NCI-H2107 (cell line): ENCODE data around the gene SLC44A1.
A peak's percentile ranks its signal among the peaks of the same experiment; 100 is the strongest.

Source experiments
- DNase-seq: peaks from one replicate; lab custom pipeline; 2025; lab: John Stamatoyannopoulos, UW

SLC44A1 gene

DNA sequence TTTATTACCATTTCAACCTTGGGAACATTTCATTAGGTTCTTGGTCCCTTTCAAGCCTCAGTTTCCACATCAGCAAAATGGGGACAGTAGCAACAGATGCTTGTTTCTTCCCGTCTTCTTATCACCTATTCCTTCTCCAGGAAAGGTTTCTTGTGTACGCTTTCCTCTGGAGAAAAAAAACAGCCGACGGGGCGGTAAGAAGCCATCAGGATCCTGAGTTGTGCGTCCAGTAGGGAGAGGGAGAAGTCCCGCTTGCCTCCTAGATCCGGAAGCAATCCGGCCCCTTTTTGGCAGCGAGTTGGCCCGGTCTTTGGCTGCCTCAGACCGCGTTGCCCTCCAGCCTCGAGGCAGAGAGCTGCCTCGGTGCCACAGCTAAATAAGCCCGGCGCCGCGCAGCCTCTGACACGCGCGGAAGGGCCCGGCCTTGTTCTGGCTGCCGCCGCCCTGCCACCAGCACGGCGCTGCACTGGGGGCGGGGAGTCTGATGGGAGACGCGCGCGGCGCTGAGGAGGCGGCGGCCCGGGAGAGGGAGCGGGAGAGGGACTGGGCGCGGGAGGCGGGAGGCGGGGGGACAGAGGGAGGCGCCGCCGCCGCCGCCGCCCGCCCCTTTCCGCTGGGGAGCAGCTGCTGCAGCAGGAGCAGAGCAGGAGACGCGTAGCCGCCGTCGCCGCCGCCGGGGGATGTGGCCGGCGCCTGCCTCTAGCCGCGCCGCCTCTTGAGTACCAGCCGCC is at the start of gene SLC44A1:
TSS of gene SLC44A1 (plus strand) at position 649 of the 731 bp plus-strand sequence. CDS start 218 bp downstream, outside the sequence.
- DNase-seq: peak; percentile 89

DNA sequence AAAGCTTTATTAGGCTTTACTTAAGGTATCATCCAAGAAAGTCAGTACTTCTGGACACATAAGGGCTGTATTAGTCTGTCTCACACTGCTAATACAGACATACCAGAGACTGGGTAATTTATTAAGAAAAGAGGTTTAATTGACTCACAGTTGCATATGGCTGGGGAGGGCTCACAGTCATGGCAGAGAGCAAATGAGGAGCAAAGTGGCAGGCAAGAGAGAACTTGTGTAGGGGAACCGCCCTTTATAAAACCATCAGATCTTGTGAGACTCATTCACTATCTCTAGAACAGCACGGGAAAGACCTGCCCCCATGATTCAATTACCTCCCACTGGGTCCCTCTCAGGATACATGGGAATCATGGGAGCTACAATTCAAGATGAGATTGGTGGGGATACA is 49.2 kb upstream of the SLC44A1 start:
- no peak for DNase-seq

DNA sequence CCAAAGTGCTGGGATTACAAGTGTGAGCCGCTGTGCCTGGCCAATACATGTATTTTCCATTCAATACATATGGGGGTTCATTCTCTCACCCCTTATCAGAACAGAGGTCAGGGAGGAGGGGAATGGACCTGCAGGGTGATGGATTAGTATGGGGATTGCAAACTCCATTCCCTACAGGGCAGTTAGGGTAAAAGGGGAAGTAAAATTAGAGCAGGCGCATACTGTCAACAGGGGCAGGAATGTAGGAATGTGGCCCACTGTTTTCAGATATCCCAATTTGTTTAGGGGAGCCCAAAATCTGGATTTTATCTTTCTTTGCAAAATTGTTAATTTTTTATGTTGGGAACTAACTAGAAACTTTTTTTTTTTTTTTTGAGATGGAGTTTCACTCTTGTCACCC is 46.4 kb upstream of the SLC44A1 start:
- no peak for DNase-seq

DNA sequence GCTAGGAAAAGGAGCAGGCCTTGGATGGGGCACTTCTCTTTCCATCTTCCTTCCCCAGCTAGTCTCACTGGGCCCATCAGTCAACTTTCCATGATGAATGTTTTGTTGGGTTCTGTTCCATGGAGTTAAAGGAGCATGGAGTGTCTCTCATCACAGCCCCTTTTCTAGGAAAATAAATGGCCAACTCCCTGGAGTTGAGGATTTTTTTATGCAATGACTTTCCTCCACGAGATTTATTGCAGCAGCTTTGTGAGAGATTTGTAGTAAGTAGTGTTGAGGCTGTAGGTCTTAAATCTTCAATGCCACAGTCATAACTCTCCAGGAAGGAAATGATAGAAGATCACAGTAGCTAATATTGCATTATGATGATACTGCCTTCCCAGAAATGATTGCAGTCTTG is 45.6 kb upstream of the SLC44A1 start:
- no peak for DNase-seq

DNA sequence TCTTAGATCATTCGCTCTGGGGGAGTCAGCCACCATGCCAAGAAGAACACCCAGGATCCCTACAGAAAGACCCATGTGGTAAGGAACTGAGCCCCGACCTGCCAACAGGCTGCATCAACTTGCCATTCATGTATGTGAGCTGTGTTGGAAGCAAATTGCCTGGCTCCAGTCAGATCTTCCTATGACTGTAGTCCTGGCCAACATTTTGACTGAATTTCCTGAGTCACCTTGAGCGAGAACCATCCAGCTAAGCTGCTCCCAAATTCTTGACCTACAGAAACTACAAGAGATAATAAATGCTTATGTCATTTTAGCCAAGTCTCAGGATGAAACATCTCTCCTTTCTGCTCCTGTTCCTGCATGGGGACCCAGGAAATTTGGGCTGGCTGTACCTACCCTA is 40.0 kb upstream of the SLC44A1 start:
- no peak for DNase-seq

DNA sequence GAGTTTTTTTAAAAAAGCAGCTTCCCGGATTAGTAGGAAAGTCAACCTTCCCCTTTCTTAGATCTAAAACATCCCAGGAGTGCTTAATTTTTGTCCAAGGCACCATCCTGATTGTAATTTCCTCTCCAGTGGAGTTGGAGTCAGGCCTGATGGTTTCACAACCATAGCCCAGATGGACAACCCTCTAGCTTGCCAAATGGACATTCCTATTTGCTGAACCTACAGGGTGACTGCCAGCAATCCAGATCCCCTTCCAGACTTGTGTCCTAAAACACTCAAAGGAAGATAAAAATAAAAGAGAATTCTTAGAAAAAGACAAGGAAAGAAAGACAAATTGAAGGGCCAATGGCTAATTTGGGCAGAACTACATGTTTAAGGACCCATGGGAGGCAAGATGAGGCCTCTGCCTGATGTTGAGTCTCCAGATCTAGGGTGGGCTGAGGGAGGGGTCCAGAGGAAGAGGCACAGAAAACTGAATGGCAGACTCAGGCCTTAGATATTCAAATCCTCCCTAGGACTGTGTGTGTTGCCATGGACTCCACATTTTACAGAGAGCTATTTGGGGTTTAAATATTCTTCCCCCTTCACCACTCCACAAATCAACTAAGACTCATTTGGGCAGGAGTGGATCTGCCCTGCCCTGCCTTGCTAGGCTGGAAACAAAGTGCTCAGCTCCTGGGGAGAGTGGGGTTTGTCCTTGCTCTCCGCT is 38.5 kb upstream of the SLC44A1 start:
- no peak for DNase-seq

DNA sequence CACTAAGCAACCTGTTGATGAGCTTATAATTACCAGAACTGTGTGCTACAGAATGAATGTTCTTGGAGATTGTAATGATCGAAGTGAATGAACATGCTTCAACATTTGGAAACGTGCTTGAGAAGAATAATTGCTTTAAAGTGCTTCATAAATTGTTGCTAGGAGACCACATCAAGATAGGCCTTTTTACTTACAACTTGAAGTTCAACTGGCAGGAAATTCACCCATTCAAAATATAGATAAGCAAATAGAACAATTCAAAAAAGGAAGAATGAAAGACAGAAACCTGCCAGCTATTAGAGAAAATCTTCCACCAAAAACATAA is 38.0 kb upstream of the SLC44A1 start:
- no peak for DNase-seq

DNA sequence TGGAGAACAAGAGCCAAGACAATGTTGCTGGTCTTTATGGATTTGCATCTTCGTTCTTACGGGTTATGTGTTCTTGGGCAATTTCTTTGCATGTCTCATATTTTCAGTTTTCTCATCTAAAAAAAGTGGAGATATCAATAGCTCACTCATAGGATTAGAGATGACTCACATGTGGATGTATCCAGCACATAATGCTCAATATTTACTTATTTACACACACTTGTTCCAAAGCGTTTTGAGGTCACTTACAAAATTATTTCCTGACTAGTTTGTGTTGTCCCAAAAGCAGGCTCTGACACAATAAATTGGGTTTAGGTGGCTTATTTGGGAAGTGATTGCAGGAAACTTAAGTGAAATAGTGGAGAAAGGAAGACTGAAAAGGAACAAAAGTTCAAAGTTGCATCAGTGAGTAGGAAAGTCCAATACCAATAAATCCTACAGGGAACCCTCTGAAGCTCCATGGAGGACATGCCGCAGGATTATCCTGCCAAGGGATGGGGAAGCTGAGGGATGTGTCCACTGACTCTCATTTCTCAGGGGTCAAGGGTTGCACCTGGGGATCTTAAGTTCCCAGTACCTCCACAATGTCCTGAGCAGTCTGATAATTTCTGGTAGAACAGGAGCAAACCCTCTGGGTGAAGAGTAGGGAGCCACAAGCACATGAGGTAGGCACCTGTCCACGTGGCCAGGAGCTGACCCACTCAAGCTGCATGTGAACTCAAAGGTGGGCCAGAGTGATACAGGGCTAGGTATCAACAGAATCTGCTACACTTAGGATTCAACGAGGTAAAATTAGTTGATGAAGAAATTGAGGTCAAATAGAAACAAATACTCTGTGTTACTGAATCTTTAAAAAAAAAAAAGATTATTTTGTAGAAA is 37.4 kb upstream of the SLC44A1 start:
- DNase-seq: no peak

DNA sequence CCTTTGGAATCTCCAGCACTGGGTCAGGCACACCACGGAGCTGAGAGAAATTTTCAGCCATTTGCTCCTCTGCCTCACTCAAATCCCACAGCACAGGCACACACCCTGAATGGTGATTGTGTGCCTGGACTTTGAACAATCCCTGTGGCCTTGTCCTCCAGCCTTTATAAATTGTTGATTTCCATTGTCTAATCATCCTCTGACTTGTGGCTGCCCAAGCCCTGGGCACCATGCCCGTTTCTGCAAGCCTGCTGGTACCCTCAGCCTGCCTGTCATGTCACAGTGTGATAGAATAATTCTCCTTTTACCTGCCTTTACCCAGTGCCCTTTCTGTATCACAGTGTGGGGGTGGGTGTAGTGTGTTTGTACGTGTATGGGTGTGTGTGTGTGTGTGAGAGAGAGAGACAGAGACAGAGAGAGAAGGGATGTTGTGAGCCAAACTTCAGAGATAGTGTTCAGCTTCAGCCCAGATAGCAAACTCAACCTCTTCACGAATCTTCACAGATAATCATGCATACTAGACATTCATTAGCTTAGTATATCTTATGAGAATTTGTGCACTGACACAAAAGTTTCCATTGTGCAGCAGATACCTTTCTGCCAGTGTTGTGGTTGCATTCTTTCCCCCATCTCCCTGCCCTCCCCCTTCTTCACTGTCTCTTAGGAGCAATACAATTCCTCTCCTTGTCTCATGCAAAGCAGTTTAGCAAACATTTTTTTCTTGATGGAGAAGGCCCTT is 27.8 kb upstream of the SLC44A1 start:
- DNase-seq: no peak

DNA sequence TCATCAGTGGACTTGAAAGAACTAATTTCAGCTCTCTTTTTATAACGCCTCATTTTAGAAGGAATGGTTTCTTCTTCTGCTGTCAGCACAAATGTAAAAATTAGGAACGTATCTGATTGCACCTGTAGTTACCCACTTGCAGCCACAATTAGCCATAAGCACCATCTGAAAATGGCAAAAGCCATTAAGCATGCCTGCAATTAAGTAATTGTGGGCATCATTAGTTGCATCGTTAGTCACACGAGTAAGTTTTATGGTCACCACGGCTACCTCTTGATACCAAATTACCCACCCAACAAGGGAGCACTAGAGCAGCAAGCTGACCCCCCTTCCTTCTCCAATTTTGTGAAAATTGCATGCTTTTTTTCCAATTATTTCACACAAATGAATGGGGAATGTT is 25.8 kb upstream of the SLC44A1 start:
- no peak for DNase-seq

DNA sequence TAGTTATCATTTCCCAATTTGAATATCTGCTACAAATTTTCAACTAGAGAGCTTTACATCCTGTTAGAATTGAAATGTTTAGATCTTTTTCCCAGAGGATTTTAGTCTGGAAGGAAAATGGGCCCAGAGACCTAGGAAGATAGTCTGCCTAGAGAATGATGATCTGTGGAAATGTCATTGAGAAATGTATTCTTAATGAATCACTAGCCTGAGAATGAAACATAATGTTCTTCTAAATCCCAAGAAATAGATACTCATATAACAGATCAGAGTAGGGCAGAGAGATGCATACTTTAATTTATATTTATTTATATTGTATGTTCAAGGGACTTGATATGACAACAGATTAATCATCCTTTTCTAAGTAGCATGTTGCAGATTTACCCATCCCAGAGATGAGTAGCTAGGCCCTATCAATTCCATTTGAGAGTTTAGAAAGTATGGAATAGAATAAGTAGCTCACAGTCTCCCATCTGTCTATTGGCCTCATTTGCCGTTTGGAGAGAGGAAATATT is 25.1 kb upstream of the SLC44A1 start:
- no peak for DNase-seq

DNA sequence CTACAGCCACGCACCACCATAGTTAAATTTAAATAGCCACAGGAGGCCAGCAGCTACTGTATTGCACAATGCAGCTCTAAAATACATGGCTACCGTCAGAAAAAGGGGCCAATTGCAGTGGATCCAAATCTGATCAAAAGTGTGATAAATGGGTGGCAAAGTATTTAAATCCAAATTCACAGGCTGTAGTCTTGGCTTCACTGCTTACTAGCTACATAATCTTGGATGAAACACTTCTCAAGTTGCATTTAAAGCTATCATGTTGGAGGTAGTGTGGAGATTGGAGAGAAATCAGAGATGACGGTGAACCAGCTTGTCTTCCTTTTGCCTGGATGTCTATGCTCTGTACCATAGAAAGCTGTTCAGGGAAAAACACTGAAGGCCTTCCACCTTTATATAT is 24.0 kb upstream of the SLC44A1 start:
- no peak for DNase-seq

DNA sequence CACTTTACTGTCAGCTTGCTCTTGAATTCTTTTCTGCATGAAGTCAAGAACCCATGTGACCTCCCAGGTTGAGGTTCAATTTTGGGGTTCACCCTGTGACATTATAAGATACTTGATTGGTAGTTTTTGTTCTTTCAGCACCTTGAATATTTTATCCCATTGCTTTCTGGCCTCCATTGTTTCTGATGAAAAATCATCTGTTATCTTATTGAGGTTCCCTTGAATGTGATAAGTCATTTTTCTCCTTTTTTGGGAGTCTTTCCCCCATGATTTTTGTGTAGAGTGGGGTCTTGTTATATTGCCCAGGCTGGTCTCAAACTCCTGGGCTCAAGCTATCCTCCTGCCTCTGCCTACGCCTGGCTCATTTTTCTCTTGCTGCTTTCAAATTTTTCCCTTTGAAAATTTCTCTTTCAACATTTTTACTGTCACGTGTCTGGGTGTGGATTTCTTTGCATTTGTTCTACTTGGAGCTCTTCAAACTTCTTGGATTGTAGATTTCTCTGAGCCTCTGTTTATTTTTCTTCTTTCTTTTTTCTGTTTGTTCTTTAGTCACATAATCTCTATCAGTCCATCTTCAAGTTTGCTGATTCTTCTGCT is 20.8 kb upstream of the SLC44A1 start:
- no peak for DNase-seq

DNA sequence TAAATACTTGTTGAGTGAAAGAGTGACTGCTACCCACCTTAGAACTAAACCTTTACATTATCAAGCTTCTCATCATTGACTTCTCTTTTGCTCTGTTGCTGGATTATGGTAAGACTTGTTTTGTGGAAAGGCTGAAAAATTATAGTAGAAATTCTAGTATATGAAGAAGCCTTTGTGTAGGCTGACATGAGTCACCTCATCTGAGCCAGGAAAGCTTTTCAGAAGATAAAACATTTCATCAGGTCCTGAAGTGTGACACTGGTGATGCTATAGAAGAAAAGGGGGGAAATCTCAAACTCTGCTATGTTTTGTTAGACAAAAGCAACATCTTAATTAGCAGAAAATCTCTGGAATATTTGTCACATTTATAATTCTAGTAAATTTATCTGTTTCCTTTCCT is 18.4 kb upstream of the SLC44A1 start:
- DNase-seq: no peak

DNA sequence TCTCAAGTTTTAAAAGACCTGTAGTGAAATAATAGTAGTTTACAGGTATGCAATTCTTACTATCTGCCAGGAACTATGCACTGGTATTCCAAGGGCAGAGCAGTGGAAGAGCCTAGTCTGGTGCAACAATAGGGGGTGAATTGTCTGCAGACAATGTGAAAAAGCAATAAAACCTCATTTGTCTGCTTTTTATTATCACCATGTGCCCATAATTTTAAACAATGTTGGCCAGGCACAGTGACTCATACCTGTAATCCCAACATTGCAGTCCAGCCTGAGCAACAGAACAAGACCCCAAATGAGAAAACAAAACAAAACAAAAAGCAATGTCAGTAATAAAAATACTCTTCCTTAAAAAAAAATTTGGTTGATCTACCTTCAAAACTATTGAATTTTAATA is 12.2 kb upstream of the SLC44A1 start:
- no peak for DNase-seq

DNA sequence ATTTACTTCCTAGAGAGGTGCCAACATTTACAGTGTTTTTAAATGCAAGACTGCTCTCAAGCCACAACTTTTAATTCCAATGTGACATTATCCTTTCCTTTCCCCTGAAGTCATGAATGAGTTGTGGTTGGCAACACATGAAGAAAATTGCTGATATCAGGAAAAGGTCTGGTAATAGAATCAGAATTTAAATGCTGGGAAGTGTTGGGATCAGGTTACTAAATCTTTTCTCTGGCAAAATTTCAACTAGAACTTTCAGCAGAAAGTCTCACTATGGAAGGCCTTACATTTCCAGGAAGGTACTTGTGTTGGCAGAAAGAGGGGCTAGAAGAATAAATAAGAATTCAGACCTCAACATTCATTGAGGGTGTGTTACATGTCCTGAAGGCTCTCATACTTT is 10.6 kb upstream of the SLC44A1 start:
- no peak for DNase-seq

DNA sequence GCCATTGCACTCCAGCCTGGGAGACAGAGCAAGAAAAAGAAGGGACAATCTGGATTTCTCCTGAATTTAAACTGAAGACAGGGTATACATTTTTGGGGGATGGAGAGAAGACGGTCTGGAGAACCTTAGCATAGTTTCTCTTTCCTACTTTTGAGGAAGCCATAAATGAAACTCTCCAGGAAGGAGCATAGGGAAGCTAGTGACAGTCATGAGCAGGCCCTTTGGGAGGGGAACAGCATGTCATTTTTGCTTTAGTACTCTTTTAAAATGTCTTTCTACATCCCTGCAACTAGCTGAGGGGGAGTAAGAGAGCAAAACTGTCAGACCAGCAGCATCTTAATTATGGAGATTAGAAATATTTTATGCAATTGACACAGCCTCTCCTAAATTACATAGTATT is 8.2 kb upstream of the SLC44A1 start:
- no peak for DNase-seq

DNA sequence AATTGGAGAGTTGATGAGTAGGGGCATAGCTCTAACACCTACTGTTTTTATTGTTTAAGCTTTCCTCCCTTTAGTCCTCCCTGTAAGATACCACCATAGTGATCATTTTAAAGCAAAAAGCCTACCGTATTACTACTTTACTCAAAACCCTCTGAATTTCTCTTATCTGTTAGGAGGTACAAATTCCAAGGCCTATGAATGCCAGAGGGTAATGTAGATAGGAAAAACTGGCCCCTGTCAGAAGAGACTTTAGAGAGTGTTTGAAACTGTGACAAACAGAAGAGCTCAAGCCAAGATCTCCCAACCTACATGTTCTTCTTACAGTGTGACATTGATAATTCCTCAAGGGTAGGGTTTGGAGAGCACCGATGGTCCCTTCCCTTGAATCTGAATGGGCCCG is 7.2 kb upstream of the SLC44A1 start:
- no peak for DNase-seq

DNA sequence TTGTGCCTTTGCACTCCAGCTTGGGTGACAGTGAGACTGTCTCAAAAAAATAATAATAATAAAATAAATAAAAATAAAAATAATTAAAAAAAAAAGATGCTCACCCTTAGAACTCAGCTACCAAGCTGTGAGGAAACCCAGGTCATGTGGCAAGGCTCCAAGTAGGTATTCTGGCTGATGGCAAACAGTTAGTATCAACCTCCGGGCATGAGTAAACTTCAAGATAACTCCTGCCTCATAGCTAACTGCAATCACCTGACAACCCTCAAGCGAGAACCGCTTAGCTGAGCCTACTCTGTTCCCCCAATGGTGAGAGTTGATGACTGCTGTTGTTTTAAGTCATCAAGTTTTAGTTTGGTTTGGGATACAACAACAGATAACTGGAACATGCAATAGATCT is 6.1 kb upstream of the SLC44A1 start:
- no peak for DNase-seq

DNA sequence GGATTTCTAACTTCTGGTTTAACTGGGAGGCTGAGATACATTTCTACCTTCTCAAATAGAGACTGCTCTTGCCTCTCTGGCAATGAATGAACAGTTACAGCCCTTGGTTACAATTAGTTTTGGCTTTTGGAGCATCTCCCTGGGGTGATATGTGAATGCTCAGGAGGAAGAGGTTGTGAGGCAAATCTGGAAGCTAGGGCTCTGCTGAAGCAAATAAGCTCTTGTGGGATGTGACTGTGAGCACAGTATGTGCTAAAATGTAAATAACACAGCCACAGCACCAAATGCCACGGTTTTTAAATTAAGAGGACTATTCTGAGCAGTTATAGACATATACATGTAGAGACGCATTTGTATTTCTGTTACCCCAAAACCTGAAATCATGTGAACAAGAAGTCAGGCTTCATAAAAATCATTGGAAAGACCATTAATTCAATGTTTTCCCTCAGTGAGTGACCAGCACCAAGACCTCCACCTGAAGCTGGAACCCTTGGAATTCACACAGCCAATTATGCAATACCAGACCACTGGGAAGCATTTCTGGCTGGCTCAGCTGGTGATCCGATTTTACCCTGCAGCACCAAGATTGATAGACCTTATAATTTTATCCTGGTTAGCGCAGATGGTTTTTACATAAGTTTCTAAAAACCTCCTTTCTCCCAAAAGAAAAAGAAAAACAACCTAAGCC is 3.0 kb upstream of the SLC44A1 start:
- DNase-seq: no peak

DNA sequence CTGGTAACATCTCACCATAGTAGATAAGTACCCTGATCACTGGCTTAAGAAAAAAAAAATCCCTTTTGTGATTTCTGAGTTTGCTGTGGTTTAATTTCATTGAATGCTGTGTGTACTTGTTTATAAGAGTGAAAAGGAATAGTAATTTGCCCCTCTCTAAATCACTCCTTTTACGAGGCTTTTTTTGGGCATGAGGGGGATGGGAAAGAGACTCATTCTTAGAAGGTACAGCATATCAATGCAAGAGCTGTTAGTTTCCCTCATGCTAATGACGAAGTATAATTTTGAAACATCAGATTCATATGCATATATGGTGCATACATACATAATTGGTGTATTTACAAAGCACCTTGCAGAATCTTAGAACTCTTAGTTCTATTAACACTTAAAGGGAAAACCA is 2.4 kb upstream of the SLC44A1 start:
- no peak for DNase-seq
